ENCODE results near the gene AAR2.

AAR2 gene

DNA sequence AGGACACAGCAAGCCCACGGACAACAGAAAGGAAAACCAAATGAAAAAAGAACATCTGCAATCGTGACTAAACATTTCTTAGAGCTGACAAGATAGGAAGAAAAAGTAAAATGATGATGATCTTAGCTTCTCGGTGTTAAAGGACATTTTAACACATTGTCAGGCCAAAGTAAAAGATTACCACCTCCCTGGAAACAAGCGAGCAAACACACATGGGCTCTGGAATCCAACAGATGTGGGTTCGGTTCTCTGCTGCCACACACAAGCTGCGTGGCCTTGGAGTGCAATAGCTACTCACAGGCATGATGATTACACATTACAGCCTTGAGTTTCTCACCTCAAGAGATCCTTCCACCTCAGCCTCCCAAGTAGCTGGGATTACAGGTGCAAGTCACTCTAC, 7.5 kb upstream of the AAR2 start:
- ATAC-seq (replicated peaks; ENCODE audit: extremely low read depth, poor library complexity, severe bottlenecking) (no peak), DNase-seq (ENCODE audit: low spot score in 2 of 2) (no peak)
- Mint-ChIP-seq H3K4me1 (no peaks in the 10 kb centered on the region), H3K9me3 (no peaks in the 10 kb centered on the region), H3K36me3 (ENCODE audit: insufficient read depth) (no peaks in the 10 kb centered on the region), H3K4me3 (no peak overlapping the region), H3K27ac (ENCODE audit: low read depth) (no peak overlapping the region), H3K27me3 (peaks cover 49% of the 10 kb centered on the region)

DNA sequence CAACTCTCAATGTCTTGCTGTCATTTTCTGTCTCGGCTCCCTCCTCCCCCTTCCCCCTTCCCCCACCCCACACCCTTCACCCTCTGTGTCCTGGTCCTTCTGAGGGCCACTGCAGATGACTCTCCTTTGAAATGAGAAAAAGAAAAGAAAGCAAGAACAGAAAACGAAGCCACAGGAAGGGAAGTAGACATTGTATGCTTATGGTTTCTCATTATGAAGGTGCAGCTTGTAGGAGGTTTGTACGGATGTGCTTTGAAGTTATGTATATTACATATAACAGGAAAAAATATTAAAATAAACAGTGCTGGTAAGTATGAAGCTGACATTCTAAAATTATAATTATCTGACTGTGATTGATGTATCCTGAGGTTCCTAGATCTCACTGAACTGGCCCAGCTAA, 6.3 kb upstream of the AAR2 start:
- Mint-ChIP-seq H3K36me3 (ENCODE audit: insufficient read depth) (no peaks in the 10 kb centered on the region), H3K27ac (ENCODE audit: low read depth) (no peak overlapping the region), H3K4me3 (no peak overlapping the region), H3K4me1 (no peaks in the 10 kb centered on the region), H3K27me3 (peaks cover 49% of the 10 kb centered on the region), H3K9me3 (no peaks in the 10 kb centered on the region)
- DNase-seq (ENCODE audit: low spot score in 2 of 2): no peak
- ATAC-seq (replicated peaks; ENCODE audit: extremely low read depth, poor library complexity, severe bottlenecking): no peak

DNA sequence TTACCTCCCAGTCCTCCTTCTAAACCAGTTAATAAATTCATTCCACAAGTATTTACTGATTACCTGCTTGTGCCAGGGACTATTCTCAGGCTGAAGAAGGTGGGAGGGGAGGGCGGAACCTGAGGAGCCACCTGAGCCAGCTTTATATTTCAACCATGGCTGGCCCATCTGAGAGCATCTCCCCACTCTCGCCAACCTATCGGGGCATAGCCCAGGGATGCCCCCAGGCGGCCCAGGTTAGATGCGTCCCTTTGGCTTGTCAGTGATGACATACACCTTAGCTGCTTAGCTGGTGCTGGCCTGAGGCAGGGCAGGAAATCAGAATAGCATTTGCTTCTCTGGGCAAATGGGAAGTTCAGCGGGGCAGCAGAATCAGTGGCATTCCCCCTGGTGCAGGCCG, 4.9 kb upstream of the AAR2 start:
- ATAC-seq (replicated peaks; ENCODE audit: extremely low read depth, poor library complexity, severe bottlenecking) (no peak), DNase-seq (ENCODE audit: low spot score in 2 of 2) (no peak)
- peaks cover 1% of the 10 kb centered on the region for H3K36me3 Mint-ChIP-seq (ENCODE audit: insufficient read depth)
- H3K27me3 Mint-ChIP-seq: peaks cover 36% of the 10 kb centered on the region
- H3K27ac Mint-ChIP-seq (ENCODE audit: low read depth): no peak overlapping the region
- H3K4me3 Mint-ChIP-seq: no peak overlapping the region
- peaks cover 2% of the 10 kb centered on the region for H3K4me1 Mint-ChIP-seq
- no peaks in the 10 kb centered on the region for H3K9me3 Mint-ChIP-seq

DNA sequence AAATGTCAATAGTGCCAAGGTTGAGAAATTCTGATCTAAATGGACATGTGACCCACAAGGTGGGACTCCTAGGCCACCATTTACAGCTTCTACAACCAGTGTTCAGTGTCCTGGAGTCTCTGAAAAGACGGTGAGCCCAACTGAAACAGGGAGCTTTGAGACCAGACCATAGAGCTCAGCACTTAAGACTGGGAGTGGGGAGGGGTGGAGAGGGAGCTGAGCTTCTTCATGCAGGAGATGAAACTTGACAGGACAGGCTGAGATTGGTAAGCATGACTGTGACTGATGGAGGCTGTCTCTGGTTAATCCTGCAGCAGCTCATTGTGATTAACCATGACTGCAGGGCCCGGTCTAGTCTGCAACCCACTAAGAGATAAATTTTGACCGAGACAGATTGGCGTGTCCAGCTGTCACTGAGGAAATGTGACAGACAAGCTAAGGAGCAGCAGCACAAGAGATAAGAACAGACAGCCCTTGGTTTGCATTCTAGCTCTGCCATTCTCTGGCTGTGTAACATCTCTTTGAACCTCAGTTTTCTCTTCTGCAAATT, 1.4 kb upstream of the AAR2 start:
- Mint-ChIP-seq H3K36me3 (ENCODE audit: insufficient read depth) (peaks cover 4% of the 10 kb centered on the region), H3K4me3 (no peak overlapping the region), H3K4me1 (peaks cover 30% of the 10 kb centered on the region), H3K27ac (ENCODE audit: low read depth) (no peak overlapping the region), H3K27me3 (peaks cover 13% of the 10 kb centered on the region), H3K9me3 (no peaks in the 10 kb centered on the region)
- ATAC-seq (replicated peaks; ENCODE audit: extremely low read depth, poor library complexity, severe bottlenecking): no peak
- DNase-seq (ENCODE audit: low spot score in 2 of 2): no peak

DNA sequence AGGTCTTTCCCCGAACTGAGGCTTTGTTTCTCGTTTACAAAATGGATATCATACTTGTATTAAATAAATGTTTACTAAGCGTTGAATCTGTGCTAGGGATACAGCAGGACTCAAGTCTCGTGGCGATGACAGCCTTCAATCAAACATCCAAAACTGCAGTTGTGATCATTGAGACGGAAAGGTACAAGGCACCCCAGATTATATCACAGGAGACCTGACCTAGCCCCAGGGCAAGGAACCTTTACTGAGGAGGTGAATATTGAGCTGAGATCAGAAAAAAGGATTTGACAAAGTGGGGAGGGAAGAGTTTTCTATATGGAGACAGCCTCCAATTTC, 476 bp downstream of the AAR2 start:
- Mint-ChIP-seq H3K27ac (ENCODE audit: low read depth) (peak overlapping the region; percentile 99), H3K27me3 (peaks cover 13% of the 10 kb centered on the region), H3K4me1 (peaks cover 30% of the 10 kb centered on the region), H3K9me3 (no peaks in the 10 kb centered on the region), H3K36me3 (ENCODE audit: insufficient read depth) (peaks cover 11% of the 10 kb centered on the region), H3K4me3 (peak overlapping the region; percentile 97)
- DNase-seq (ENCODE audit: low spot score in 2 of 2): no peak
- peak; percentile 16 for ATAC-seq (replicated peaks; ENCODE audit: extremely low read depth, poor library complexity, severe bottlenecking)

DNA sequence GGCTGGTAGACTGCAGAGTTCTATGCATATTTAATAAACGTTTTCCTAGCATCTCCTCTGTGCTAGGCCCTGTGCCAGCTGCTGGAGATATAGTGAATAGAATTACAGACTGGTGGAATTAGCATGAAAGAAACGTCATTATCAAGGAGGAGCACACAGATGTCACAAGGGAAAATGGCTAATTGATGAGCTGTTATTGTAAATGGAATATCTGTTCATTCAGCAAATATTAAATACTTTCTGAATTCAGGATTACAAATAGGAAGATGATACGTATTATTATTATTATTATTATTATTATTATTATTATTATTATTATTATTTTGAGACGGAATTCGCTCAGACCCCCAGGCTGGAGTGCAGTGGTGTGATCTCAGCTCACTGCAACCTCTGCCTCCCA, 1.2 kb downstream of the AAR2 start:
- peaks cover 30% of the 10 kb centered on the region for H3K4me1 Mint-ChIP-seq
- no peak for ATAC-seq (replicated peaks; ENCODE audit: extremely low read depth, poor library complexity, severe bottlenecking)

DNA sequence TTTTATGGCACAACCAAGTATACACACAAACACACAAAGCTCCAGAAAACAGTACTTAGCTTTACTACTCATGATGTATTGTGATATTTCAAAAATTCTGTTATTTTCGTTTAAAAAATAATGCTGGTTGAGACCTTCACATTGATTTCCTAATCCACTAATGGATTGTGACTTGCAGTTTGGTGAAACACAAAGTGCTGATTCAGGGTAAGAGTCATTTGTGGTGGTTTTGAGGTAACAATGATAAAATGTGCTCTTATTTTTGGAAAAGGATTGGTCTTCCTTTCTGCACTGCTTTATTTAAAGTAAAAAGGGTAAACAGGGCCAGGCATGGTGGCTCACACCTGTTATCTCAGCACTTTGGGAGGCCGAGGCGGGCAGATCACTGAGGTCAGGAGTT, 1.9 kb downstream of the AAR2 start:
- Mint-ChIP-seq H3K27ac (ENCODE audit: low read depth) (no peak overlapping the region), H3K4me1 (peaks cover 30% of the 10 kb centered on the region), H3K36me3 (ENCODE audit: insufficient read depth) (peaks cover 23% of the 10 kb centered on the region), H3K9me3 (no peaks in the 10 kb centered on the region), H3K27me3 (peaks cover under 1% of the 10 kb centered on the region), H3K4me3 (peak overlapping the region; percentile 97)
- DNase-seq (ENCODE audit: low spot score in 2 of 2) (no peak), ATAC-seq (replicated peaks; ENCODE audit: extremely low read depth, poor library complexity, severe bottlenecking) (no peak)

More for the DNA sequence above, 1.2 kb downstream of the AAR2 start:
- peak overlapping the region; percentile 99 for H3K27ac Mint-ChIP-seq (ENCODE audit: low read depth)
- peak overlapping the region; percentile 97 for H3K4me3 Mint-ChIP-seq
- peaks cover 17% of the 10 kb centered on the region for H3K36me3 Mint-ChIP-seq (ENCODE audit: insufficient read depth)
- peaks cover 7% of the 10 kb centered on the region for H3K27me3 Mint-ChIP-seq
- no peak for DNase-seq (ENCODE audit: low spot score in 2 of 2)
- no peaks in the 10 kb centered on the region for H3K9me3 Mint-ChIP-seq

DNA sequence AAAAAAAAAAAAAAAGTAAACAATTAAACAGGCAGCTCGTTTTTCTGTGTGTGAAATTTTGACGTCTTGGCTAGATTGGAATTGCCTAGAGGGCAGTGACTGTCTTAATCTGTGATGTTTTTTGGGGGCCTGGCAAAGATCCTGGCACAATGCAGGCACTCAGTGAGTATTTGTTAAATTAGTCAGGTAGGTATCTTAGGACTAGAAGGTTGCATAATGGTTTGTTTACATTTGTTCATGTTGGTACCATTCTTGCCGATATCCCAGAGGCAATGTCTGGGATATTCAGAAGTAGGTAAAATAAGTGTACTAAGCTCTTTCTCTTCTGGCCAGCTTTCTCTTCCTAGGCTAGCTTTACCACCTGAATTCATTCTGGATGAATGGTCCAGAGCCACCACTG, 2.5 kb downstream of the AAR2 start:
- no peak for DNase-seq (ENCODE audit: low spot score in 2 of 2)
- peak overlapping the region; percentile 27 for H3K4me3 Mint-ChIP-seq
- H3K9me3 Mint-ChIP-seq: no peaks in the 10 kb centered on the region
- H3K27ac Mint-ChIP-seq (ENCODE audit: low read depth): peak overlapping the region; percentile 22
- no peaks in the 10 kb centered on the region for H3K27me3 Mint-ChIP-seq
- H3K4me1 Mint-ChIP-seq: peaks cover 30% of the 10 kb centered on the region
- H3K36me3 Mint-ChIP-seq (ENCODE audit: insufficient read depth): peaks cover 28% of the 10 kb centered on the region
- no peak for ATAC-seq (replicated peaks; ENCODE audit: extremely low read depth, poor library complexity, severe bottlenecking)

DNA sequence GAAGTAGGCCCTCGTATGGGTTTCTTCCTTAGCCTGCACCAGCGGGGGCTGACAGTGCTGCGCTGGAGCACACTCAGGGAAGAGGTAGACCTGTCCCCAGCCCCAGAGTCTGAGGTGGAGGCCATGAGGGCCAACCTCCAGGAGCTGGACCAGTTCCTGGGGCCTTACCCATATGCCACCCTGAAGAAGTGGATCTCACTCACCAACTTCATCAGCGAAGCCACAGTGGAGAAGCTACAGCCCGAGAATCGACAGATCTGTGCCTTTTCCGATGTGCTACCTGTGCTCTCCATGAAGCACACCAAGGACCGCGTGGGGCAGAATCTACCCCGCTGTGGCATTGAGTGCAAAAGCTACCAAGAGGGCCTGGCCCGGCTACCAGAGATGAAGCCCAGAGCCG, 3.8 kb downstream of the AAR2 start:
- Mint-ChIP-seq H3K4me3 (no peak overlapping the region), H3K27ac (ENCODE audit: low read depth) (no peak overlapping the region), H3K36me3 (ENCODE audit: insufficient read depth) (peaks cover 37% of the 10 kb centered on the region), H3K9me3 (no peaks in the 10 kb centered on the region), H3K4me1 (peaks cover 33% of the 10 kb centered on the region), H3K27me3 (no peaks in the 10 kb centered on the region)
- no peak for ATAC-seq (replicated peaks; ENCODE audit: extremely low read depth, poor library complexity, severe bottlenecking)
- no peak for DNase-seq (ENCODE audit: low spot score in 2 of 2)

DNA sequence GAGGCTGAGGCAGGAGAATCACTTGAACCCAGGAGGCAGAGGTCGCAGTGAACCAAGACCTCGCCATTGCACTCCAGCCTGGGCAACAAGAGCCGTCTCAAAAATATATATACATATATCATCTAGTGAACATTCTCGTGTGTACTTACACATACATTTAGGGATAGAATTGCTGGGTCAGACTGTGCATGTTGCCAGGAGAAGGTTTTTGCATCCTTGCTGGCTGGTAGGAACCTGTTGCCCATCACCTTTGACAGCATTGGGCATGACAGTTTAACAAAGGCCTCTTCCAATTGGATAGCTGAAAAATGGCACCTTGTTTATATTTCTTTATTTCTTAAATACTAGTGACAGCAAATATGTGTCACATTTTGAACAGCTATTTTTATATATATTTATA, 5.4 kb downstream of the AAR2 start:
- no peak overlapping the region for H3K27ac Mint-ChIP-seq (ENCODE audit: low read depth)
- no peak for ATAC-seq (replicated peaks; ENCODE audit: extremely low read depth, poor library complexity, severe bottlenecking)
- H3K4me3 Mint-ChIP-seq: no peak overlapping the region
- no peaks in the 10 kb centered on the region for H3K9me3 Mint-ChIP-seq
- H3K4me1 Mint-ChIP-seq: peaks cover 31% of the 10 kb centered on the region
- no peaks in the 10 kb centered on the region for H3K27me3 Mint-ChIP-seq
- no peak for DNase-seq (ENCODE audit: low spot score in 2 of 2)
- peaks cover 42% of the 10 kb centered on the region for H3K36me3 Mint-ChIP-seq (ENCODE audit: insufficient read depth)

DNA sequence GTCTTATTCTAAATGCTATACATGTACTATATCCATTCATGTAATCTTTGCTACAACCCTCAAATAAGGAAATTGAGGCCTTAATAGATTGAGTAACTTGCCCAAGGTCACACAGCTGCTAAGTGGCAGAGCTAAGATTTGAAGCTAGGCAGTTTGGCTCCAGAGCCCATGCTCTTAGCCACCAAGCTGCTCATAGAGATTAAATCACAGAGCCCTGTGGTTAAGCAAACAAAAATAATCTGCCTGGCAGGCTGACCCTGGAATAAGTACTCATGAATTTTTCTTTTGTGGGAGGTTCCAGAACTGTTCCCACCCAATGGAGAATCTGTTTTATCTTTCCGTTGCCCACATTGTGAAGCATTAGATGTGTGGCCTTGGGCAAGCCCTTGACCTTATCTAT, 7.4 kb downstream of the AAR2 start:
- H3K4me1 Mint-ChIP-seq: peaks cover 29% of the 10 kb centered on the region
- H3K36me3 Mint-ChIP-seq (ENCODE audit: insufficient read depth): peaks cover 55% of the 10 kb centered on the region
- no peaks in the 10 kb centered on the region for H3K9me3 Mint-ChIP-seq
- H3K27me3 Mint-ChIP-seq: no peaks in the 10 kb centered on the region
- H3K27ac Mint-ChIP-seq (ENCODE audit: low read depth): no peak overlapping the region
- H3K4me3 Mint-ChIP-seq: no peak overlapping the region
- no peak for ATAC-seq (replicated peaks; ENCODE audit: extremely low read depth, poor library complexity, severe bottlenecking)
- DNase-seq (ENCODE audit: low spot score in 2 of 2): no peak

DNA sequence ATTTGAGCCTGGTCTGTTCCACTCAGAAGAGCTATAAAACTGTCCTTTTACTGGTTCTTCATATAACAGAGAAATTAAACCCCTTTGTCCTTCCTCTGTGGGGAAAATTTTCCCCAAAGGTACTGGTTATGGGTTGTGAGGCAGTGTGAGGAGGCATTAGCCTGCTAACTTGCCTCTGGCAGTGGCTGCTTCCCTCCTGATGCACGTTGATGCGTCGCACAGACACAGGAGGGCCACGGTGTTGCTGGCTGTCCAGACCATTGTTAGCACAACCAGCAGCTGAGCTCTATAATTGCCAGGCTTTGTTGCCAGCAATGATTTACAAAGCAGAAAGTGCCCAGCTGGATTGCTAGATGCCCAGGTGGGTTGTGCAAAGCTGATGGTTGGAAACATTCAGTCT, 10.1 kb downstream of the AAR2 start:
- DNase-seq (ENCODE audit: low spot score in 2 of 2): no peak
- Mint-ChIP-seq H3K27ac (ENCODE audit: low read depth) (no peak overlapping the region), H3K9me3 (no peaks in the 10 kb centered on the region), H3K4me3 (no peak overlapping the region), H3K4me1 (peaks cover 26% of the 10 kb centered on the region), H3K27me3 (no peaks in the 10 kb centered on the region), H3K36me3 (ENCODE audit: insufficient read depth) (peaks cover 61% of the 10 kb centered on the region)
- ATAC-seq (replicated peaks; ENCODE audit: extremely low read depth, poor library complexity, severe bottlenecking): no peak

DNA sequence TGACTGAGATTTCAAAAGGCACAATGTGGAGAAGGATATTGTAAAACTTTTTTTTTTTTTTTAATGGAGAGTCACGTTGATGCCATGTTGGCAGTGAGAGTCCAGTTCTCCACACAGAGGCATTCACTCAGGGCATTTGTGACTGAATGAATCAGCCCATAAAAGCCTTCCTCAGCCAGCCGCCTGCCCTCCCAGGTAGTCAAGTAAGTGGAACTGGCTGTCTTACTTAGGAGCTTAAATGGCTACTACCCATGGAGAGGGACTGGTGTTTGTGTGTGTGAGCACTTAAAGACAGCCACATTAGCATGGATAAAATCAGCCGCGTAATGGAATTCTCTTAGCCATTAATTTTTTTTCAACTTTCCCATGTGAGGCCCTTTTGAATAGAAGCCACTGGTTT, 12.6 kb downstream of the AAR2 start:
- H3K4me3 Mint-ChIP-seq: no peak overlapping the region

DNA sequence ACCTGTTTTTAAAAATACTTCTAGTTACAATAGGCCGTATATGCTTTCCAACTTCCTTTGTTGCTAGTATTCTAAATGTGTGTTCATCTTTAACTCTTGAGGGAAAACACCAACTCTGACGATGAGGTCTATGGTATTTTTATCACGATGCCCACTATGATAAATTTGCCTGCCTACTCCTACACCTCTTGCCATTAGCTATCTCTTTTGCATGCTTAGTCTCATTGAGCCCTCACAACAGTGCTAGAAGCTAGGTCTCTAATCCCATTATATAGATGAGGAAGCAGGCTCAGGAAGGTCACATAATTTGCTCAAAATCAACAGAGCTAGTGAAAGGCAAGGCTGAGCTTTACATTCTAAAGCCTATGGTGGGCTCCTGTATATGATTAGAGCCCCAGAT, 13.2 kb downstream of the AAR2 start:
- H3K27me3 Mint-ChIP-seq: no peaks in the 10 kb centered on the region
- no peak overlapping the region for H3K27ac Mint-ChIP-seq (ENCODE audit: low read depth)
- peaks cover 34% of the 10 kb centered on the region for H3K4me1 Mint-ChIP-seq
- DNase-seq (ENCODE audit: low spot score in 2 of 2) (no peak), ATAC-seq (replicated peaks; ENCODE audit: extremely low read depth, poor library complexity, severe bottlenecking) (no peak)
- no peak overlapping the region for H3K4me3 Mint-ChIP-seq
- H3K36me3 Mint-ChIP-seq (ENCODE audit: insufficient read depth): peaks cover 51% of the 10 kb centered on the region
- H3K9me3 Mint-ChIP-seq: no peaks in the 10 kb centered on the region

More for the DNA sequence above, 12.6 kb downstream of the AAR2 start:
- H3K27me3 Mint-ChIP-seq: no peaks in the 10 kb centered on the region
- no peaks in the 10 kb centered on the region for H3K9me3 Mint-ChIP-seq
- ATAC-seq (replicated peaks; ENCODE audit: extremely low read depth, poor library complexity, severe bottlenecking): no peak
- no peak for DNase-seq (ENCODE audit: low spot score in 2 of 2)
- H3K36me3 Mint-ChIP-seq (ENCODE audit: insufficient read depth): peaks cover 49% of the 10 kb centered on the region
- H3K27ac Mint-ChIP-seq (ENCODE audit: low read depth): no peak overlapping the region
- H3K4me1 Mint-ChIP-seq: peaks cover 34% of the 10 kb centered on the region
